Stimulated activated CD8-positive, alpha-beta memory T cell treated with anti-CD3 and anti-CD28 coated beads, Interleukin-4, amount 100 ng/mL, for 4 hours (primary cell): ENCODE results near the gene TMEM203.

Source experiments
- DNase-seq, 2 donors: peaks; one replicate each; pipeline ENCODE4 v3.0.0-alpha.2; 2020; ENCODE audit warnings: low read depth in 2 of 2, low spot score in 1 of 2

TMEM203 gene

GRCh38 chr9:137230705-137231371 lies 25.4 kb upstream of the TMEM203 start, which contains the start of gene SLC34A3:
SLC34A3 (plus strand) TSS chr9:137230901; CDS start chr9:137231703, 802 bp downstream.
- no peak for DNase-seq

DNA sequence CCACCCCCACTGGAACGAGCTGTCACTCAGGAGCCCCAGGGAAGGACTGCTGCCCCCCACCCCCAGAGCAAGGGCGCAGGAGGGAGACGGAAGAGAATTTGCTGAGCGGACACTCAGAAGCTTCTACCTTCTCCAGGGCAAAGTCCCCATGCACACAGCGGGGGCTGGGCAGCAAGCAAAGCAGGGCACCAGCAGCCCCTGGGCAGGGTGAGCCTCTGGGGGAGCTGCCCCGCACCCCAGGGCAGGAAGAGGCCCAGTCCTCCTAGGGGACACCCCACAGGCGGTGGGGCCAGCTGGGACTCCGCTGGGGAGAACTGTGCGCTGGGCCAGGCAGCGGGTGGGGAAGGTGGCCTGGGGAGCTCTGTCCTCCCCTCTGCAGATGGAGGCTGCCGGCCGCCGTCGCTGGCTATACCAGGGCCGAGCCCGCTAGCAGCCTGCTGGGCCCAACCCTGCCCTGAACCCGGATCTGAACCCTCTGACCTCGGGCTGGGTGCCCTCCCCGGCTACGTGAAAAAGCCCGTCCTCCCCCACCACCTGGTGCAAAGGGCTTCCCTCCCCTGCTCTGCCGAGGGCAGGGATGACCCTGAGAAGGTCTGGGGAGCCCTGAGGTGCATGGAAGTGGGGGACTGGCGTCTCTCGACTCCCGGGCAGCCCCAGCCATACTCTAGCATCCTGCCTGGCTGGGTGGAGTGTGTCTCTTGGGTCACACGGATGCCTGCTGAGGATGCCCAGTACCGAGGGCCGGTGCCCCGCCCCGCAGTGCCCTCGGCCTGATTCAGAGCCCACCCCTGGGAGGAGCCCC lies 24.7 kb upstream of the TMEM203 start:
- DNase-seq, result no peak

GRCh38 chr9:137228968-137229896 lies 23.8 kb upstream of the TMEM203 start:
- DNase-seq, result no peak

DNA sequence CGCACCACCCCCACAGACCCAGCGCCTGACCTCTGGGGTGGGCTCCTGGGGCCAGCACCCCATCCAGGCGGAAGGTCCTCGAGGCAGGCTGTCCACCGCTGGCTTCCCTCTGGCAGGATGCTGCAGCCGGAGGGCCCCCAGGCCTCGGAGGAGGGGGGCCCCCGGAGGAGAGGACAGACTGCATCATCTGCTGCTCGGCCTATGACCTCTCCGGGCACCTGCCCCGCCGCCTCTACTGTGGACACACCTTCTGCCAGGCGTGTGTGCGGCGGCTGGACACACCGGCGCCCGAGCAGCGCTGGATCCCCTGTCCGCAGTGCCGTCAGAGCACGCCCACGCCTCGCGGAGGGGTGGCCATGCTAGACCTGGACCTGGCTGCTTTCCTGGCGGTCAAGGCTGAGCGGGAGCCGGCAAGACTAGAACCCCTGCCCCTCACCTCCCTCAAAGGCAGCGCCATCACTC lies 23.1 kb upstream of the TMEM203 start:
- no peak for DNase-seq

DNA sequence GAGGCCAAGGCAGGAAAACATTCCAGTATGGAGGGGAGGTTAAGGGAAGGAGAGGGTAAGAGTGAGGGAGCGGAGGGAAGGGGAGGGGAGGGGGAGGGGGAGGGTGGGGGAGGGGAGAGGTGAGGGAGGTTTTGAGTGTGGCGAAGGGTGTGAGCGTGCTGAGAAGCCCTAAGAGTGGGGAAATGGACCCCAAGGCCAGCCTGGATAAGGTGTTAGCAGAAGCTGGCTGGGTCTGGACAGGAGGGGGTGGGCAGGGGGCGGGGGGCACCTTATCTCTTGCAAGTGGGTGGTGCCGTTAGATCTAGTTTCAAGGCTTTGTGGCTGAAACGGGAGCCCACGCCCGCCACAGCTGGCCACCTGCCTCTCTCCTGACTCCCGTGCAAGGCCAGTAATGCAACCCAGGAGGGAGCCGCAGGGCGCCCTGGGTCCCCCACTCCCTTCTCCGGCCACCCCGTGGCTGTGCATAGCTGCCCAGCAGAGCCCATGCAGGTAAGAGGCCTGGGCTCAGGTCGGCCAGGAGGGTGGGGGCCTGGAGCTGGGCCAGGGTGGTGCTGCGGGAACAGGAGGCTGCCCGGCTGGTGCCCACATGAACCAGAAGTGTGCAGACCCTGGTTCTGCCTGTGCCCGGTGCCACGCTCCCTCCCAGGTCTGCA lies 22.5 kb upstream of the TMEM203 start:
- no peak for DNase-seq

- peak; percentile 58 to 65 for DNase-seq
These were observed 21.8 kb upstream of the TMEM203 start, which contains the start of gene RNF224 for GRCh38 chr9:137227054-137227852. RNF224 (plus strand) TSS chr9:137227502; CDS start chr9:137228336, 834 bp downstream.

DNA sequence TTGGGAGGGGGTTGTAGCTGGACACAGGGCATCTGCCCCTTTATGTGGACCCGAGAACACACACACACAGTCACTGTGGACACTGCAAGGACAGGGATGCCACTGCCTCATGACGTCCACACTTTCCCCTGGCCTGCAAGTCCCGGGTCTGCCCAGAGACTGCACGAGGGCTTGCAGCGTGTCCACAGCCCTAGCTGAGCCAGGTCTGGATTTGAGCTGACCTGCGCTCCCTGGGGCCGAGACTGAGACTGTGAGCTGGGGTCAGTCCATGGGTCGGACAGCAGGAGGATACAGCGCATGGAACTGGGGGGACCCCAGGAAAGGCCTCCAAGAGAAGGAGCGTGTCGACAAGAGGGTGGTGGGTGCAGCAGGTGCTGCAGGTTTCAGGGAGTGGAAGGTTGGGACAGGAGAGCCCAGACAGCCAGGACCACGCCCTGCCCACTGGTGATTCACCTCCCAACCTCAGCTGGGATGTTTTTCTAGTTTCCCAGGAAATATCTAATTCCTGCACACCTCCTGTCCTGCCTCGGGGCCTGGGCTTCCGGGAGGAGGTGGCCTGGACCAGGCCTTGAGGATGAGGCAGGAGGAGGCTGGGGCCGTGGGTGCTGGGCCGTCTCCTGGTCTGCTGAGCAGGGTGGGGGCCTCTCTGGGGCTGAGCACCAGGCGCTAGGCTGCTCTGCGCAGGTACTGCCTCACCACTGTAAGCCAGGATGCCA lies 21.0 kb upstream of the TMEM203 start:
- DNase-seq, result no peak

DNA sequence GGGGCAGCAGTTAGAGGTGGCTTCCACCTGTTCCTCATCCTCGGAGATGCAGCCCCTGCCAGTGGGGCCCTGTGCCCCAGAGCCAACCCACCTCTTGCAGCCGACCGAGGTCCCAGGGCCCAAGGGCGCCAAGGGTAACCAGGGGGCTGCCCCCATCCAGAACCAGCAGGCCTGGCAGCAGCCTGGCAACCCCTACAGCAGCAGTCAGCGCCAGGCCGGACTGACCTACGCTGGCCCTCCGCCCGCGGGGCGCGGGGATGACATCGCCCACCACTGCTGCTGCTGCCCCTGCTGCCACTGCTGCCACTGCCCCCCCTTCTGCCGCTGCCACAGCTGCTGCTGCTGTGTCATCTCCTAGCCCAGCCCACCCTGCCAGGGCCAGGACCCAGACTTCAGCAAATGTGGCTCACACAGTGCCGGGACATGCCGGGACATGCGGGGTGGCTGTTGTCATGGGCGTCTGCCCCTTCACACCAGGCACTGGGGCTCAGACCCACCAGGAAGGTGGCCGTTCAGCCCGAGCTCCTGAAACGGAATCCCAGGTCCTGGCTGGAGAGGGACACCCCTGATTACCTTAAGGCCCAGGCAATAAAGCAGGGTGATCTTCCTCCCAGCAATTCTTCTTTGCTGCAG lies 20.4 kb upstream of the TMEM203 start:
- no peak for DNase-seq

GRCh38 chr9:137224830-137225694 lies 19.6 kb upstream of the TMEM203 start, which contains the start of gene CYSRT1:
CYSRT1 (plus strand) TSS chr9:137225174; CDS start chr9:137225622, 448 bp downstream.
- no peak for DNase-seq

DNA sequence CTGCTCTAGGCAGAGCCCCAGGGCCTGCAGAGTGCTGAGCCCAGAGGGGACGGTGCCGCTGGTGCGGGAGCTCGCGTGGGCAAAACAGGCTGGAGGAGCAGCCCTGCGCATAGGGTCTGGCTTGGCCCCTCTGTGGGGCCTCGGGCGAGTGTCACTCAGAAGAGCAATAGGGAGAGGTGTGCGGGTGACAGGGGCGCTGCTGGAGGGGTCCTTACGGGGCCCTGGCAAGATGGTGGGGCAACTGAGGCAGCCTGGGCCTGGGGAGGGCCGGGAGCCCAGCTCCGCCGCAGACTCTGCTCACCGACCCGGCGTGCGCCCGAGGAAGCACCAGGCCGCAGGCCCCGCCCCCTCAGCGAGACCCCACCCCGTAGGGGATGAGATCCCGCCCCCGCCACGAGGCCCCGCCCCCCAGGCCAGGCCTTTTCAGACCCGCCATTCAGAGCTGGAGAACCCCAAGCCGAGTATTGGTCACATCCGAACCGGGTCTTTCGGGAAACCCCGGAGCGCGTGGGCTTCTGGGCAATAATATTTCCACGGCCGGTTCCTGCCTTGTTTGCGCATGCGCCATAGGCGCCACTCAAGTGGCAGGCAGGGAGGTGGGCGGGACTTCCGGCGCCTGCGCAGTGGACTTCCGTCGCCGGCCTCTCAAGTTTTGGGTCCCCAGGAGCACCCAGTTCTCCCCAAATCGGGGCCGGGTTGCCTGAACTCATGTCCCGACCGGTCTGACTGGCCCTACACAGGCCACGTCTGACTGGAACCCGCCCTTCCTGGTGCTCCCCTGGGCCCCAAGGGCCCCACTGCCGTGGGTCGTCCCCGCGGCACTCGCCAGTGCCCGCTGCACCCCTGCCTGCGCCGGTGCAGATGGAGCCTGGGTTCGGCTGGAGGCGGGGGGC lies 17.9 kb upstream of the TMEM203 start:
- peak; percentile 96 to 97 for DNase-seq

GRCh38 chr9:137222190-137223077 lies 17.0 kb upstream of the TMEM203 start, which contains the start of gene RNF208:
RNF208 (minus strand) TSS chr9:137222240; CDS start chr9:137221212, 1,028 bp downstream.
- DNase-seq, result no peak

DNA sequence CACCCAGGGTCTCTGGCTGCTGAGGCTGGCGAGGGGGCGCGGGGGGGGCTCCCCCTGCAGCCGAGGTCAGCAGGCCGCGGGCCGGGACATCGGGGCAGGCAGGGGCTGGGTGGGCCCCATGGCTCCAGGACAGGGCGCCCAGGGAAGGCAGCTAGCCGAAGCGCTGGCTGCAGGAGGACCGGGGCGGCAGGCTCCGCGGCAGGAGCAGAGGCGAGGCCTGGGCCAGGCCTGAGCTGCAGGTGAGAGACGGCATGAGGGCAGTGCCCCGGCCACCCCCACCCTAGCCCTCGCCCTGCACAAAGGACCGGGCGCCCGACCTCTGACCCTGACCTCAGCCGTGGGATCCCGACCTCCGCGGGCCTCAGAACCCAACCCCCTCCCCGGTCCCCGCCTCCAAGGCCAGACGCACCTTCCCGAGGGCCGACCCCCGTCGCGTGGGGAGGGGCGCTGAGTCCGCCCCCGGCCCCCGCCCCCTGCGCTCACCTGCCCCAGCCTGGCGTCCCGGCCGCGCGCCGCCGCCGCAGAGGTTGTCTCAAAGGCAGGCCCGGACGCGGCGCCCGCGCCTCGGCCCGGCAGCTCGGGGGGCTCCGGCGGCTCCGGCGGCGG lies 16.2 kb upstream of the TMEM203 start:
- DNase-seq, result no peak

GRCh38 chr9:137221095-137221505 lies 15.7 kb upstream of the TMEM203 start:
- no peak for DNase-seq

DNA sequence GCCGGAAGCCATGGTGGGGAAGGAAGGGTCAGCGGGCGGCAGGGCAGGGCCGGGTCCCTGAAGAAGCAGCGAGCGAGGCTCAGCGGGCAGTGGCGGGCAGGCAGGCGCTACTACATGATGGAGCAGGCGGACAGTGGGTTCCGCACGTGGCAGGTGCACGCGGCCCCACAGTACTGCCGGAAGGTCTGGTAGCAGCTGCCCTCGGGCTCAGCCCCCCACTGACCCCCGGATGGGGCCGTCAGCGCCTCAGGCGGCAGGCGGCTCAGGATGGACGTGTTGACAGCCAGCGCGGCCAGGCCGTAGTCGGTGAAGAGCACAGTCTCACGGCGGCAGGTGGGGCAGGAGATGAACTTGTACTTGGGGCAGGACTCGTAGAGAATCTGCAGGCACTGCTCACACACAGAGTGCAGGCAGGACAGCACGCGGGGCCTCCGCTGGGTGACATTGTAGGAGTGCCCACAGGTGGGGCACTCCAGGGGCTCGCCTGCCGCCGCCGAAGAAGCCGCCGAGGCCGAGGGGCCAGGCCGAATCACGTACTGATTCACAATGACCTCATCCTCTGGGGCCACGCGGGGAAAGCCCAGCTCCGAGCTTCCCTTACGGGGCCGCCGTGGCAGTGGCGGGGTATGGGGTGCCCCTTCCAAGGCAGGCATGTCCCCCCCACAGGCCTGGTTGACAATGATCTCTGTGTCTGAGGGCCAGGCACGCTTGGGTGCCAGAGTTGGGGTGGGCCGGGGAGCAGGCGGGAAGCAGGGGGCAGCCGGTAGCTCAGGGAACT lies 15.1 kb upstream of the TMEM203 start:
- no peak for DNase-seq
